ENCODE data around the gene SNX24. TPM values are rescaled to one million over a fixed set of nuclear protein-coding genes. Genes with fewer than 3 reads are reported as not detected.

Gene SNX24
- total and polyA plus RNA-seq, 4 donors = 15.0 to 39.4 (median 24.4) TPM

GRCh38 chr5:122915717-122916461 is 70.5 kb downstream of the SNX24 start:
- H3K9me3 ChIP-seq (ENCODE audit: control insufficient read depth in 4 of 4, insufficient read depth in 3 of 4, low read length in 3 of 4) = no peaks in the 10 kb centered on the region
- no peak for ATAC-seq (ENCODE audit: insufficient read depth, low FRiP score)
- no peak overlapping the region for H3K27ac ChIP-seq (ENCODE audit: low read depth in 1 of 2, low read length in 1 of 2)
- WGBS, 2 donors = 78 to 84% methylated on average over 5 of the region's 5 CpGs
- H3K4me1 ChIP-seq (ENCODE audit: control insufficient read depth in 5 of 5, insufficient read depth in 5 of 5, low read length in 5 of 5) = peaks cover 0 to 5% (median 0%) of the 10 kb centered on the region in 5 donors
- H3K4me3 ChIP-seq = no peak overlapping the region
- no peak for DNase-seq
- no peaks in the 10 kb centered on the region for H3K27me3 ChIP-seq (ENCODE audit: control insufficient read depth in 3 of 3, insufficient read depth in 3 of 3, low read length in 2 of 3)
- TF ChIP-seq CTCF (IDR thresholded peaks at IDR 0.05; ENCODE audit: control extremely low read depth, extremely low read depth) = no peak
- H3K9ac ChIP-seq (ENCODE audit: insufficient read depth in 1 of 2, low read length in 2 of 2) = no peak overlapping the region
- H3K36me3 ChIP-seq (ENCODE audit: control insufficient read depth in 4 of 4, insufficient read depth in 4 of 4, low read length in 4 of 4) = no peaks in the 10 kb centered on the region

GRCh38 chr5:122916490-122916889 is 71.1 kb downstream of the SNX24 start:
- no peak for ATAC-seq (ENCODE audit: insufficient read depth, low FRiP score)
- 86 to 100% methylated on average over 1 of the region's 1 CpG for WGBS, 2 donors
- H3K4me3 ChIP-seq = no peak overlapping the region

GRCh38 chr5:122919969-122920368 is 74.6 kb downstream of the SNX24 start:
- DNase-seq (no peak), ATAC-seq (ENCODE audit: insufficient read depth, low FRiP score) (no peak)
- H3K9ac ChIP-seq (ENCODE audit: insufficient read depth in 1 of 2, low read length in 2 of 2) = no peak overlapping the region
- 60 to 80% methylated on average over 1 of the region's 1 CpG for WGBS, 2 donors
- H3K36me3 ChIP-seq (ENCODE audit: control insufficient read depth in 4 of 4, insufficient read depth in 4 of 4, low read length in 4 of 4) = no peaks in the 10 kb centered on the region
- no peaks in the 10 kb centered on the region for H3K9me3 ChIP-seq (ENCODE audit: control insufficient read depth in 4 of 4, insufficient read depth in 3 of 4, low read length in 3 of 4)
- no peak overlapping the region for H3K27ac ChIP-seq (ENCODE audit: low read depth in 1 of 2, low read length in 1 of 2)
- no peak for TF ChIP-seq CTCF (IDR thresholded peaks at IDR 0.05; ENCODE audit: control extremely low read depth, extremely low read depth)
- H3K4me1 ChIP-seq (ENCODE audit: control insufficient read depth in 5 of 5, insufficient read depth in 5 of 5, low read length in 5 of 5) = peaks cover 0 to 9% (median 3%) of the 10 kb centered on the region in 5 donors
- no peaks in the 10 kb centered on the region for H3K27me3 ChIP-seq (ENCODE audit: control insufficient read depth in 3 of 3, insufficient read depth in 3 of 3, low read length in 2 of 3)
- H3K4me3 ChIP-seq = no peak overlapping the region

More at GRCh38 chr5:122916490-122916889, 71.1 kb downstream of the SNX24 start:
- no peak overlapping the region for H3K9ac ChIP-seq (ENCODE audit: insufficient read depth in 1 of 2, low read length in 2 of 2)
- H3K27ac ChIP-seq (ENCODE audit: low read depth in 1 of 2, low read length in 1 of 2) = no peak overlapping the region
- H3K36me3 ChIP-seq (ENCODE audit: control insufficient read depth in 4 of 4, insufficient read depth in 4 of 4, low read length in 4 of 4) = no peaks in the 10 kb centered on the region
- DNase-seq = no peak
- no peak for TF ChIP-seq CTCF (IDR thresholded peaks at IDR 0.05; ENCODE audit: control extremely low read depth, extremely low read depth)
- H3K4me1 ChIP-seq (ENCODE audit: control insufficient read depth in 5 of 5, insufficient read depth in 5 of 5, low read length in 5 of 5) = peaks cover 0 to 8% (median 0%) of the 10 kb centered on the region in 5 donors
- no peaks in the 10 kb centered on the region for H3K9me3 ChIP-seq (ENCODE audit: control insufficient read depth in 4 of 4, insufficient read depth in 3 of 4, low read length in 3 of 4)
- H3K27me3 ChIP-seq (ENCODE audit: control insufficient read depth in 3 of 3, insufficient read depth in 3 of 3, low read length in 2 of 3) = no peaks in the 10 kb centered on the region
